ENCODE results near the gene SCN3A. TPM values are rescaled to one million over a fixed set of nuclear protein-coding genes. Genes with fewer than 3 reads are reported as not detected.

SCN3A gene
- total RNA-seq, 1 experiment from 2014 or later, result 0.07 TPM

DNA sequence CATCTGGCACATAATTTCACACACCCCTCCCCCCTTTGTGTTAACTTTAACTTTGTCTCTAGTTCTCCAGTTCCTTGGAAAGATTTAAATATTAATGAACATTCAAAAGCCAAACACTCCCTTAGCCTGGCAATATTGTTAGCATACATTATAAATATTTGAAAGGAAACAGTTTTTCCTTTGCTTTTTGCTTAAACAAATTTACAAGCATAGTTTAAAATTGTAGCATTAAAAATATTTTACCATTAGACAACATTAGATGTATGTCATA, 135.4 kb downstream of the SCN3A start:
- H3K9me3 ChIP-seq (ENCODE audit: low read length), result no peaks in the 10 kb centered on the region
- no peaks in the 10 kb centered on the region for H3K9me2 ChIP-seq (replicated peaks; ENCODE audit: low read length)
- peak overlapping the region; percentile 66 for H3K4me2 ChIP-seq (ENCODE audit: low read length)
- H3K79me2 ChIP-seq (ENCODE audit: low read length), result no peaks in the 10 kb centered on the region
- DNase-seq (no peak), ATAC-seq (no peak)
- CTCF ChIA-PET, result interaction anchor here (0.6 kb wide), 1 partner anchor 9 kb away, joined by 4 read pairs; no protein-coding TSS in a partner anchor
- intact Hi-C loops (cut with micrococcal nuclease), result no loop called here
- BruUV-seq (replicated peaks), result no TSS peak
- no peak for TF ChIP-seq EZH2 (IDR thresholded peaks at IDR 0.05; ENCODE audit: low read length, unreplicated experiment)
- TF ChIP-seq, protein P1, sequence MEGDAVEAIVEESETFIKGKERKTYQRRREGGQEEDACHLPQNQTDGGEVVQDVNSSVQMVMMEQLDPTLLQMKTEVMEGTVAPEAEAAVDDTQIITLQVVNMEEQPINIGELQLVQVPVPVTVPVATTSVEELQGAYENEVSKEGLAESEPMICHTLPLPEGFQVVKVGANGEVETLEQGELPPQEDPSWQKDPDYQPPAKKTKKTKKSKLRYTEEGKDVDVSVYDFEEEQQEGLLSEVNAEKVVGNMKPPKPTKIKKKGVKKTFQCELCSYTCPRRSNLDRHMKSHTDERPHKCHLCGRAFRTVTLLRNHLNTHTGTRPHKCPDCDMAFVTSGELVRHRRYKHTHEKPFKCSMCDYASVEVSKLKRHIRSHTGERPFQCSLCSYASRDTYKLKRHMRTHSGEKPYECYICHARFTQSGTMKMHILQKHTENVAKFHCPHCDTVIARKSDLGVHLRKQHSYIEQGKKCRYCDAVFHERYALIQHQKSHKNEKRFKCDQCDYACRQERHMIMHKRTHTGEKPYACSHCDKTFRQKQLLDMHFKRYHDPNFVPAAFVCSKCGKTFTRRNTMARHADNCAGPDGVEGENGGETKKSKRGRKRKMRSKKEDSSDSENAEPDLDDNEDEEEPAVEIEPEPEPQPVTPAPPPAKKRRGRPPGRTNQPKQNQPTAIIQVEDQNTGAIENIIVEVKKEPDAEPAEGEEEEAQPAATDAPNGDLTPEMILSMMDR (conservative IDR thresholded peaks at IDR 0.05; ENCODE audit: low read depth, low read length), result no peak
- H3K4me3 ChIP-seq (ENCODE audit: low read length), result peak overlapping the region; percentile 30; the same call in 1 of the 2 replicates
- H3K36me3 ChIP-seq (ENCODE audit: low read depth, low read length), result no peaks in the 10 kb centered on the region
- no peaks in the 10 kb centered on the region for H3F3A ChIP-seq (ENCODE audit: low read length, unreplicated experiment)
- peak overlapping the region; percentile 42; the same call in 1 of the 2 replicates for H2AFZ ChIP-seq (ENCODE audit: low read length)
- H3K27me3 ChIP-seq (ENCODE audit: low read length), result 0 out of 2 replicates have a peak, but pooled peaks cover 5% of the 10 kb centered on the region
- no peak overlapping the region for H3K9ac ChIP-seq (ENCODE audit: low read length)
- POLR2A ChIA-PET (ENCODE audit: unreplicated experiment), result no interaction called here
- no peak overlapping the region for H3K27ac ChIP-seq (ENCODE audit: low read length)
- H4K20me1 ChIP-seq (ENCODE audit: low read length), result no peaks in the 10 kb centered on the region
- H3K4me1 ChIP-seq (ENCODE audit: insufficient read depth, low read length), result peaks cover 7% of the 10 kb centered on the region; the same call in 1 of the 2 replicates

- H3K27ac ChIP-seq (ENCODE audit: low read length), result no peak overlapping the region
- no peaks in the 10 kb centered on the region for H3K36me3 ChIP-seq (ENCODE audit: low read depth, low read length)
- intact Hi-C loops (cut with micrococcal nuclease), result no loop called here
- peak overlapping the region; percentile 42; the same call in 1 of the 2 replicates for H2AFZ ChIP-seq (ENCODE audit: low read length)
- no peak overlapping the region for H3K9ac ChIP-seq (ENCODE audit: low read length)
- POLR2A ChIA-PET (ENCODE audit: unreplicated experiment), result no interaction called here
- BruUV-seq (replicated peaks), result no TSS peak
- peak overlapping the region; percentile 30; the same call in 1 of the 2 replicates for H3K4me3 ChIP-seq (ENCODE audit: low read length)
- no peaks in the 10 kb centered on the region for H3F3A ChIP-seq (ENCODE audit: low read length, unreplicated experiment)
- TF ChIP-seq EZH2phosphoT487 (IDR thresholded peaks at IDR 0.05; ENCODE audit: borderline replicate concordance, low read length) (no peak), EZH2 (IDR thresholded peaks at IDR 0.05; ENCODE audit: low read length, unreplicated experiment) (no peak)
- TF ChIP-seq, protein P1 (conservative IDR thresholded peaks at IDR 0.05; ENCODE audit: low read depth, low read length), result no peak
- H3K4me2 ChIP-seq (ENCODE audit: low read length), result peak overlapping the region; percentile 66
- H3K9me2 ChIP-seq (replicated peaks; ENCODE audit: low read length), result no peaks in the 10 kb centered on the region
- no peaks in the 10 kb centered on the region for H3K79me2 ChIP-seq (ENCODE audit: low read length)
- H4K20me1 ChIP-seq (ENCODE audit: low read length), result no peaks in the 10 kb centered on the region
- ATAC-seq (peak; percentile 90), DNase-seq (peak; percentile 17)
- CTCF ChIA-PET, result interaction anchor here (0.6 kb wide), 2 partner anchors 9 to 71 kb away, joined by 3 to 4 read pairs; no protein-coding TSS in a partner anchor
- H3K4me1 ChIP-seq (ENCODE audit: insufficient read depth, low read length), result peaks cover 7% of the 10 kb centered on the region; the same call in 1 of the 2 replicates
- no peaks in the 10 kb centered on the region for H3K9me3 ChIP-seq (ENCODE audit: low read length)
- H3K27me3 ChIP-seq (ENCODE audit: low read length), result 0 out of 2 replicates have a peak, but pooled peaks cover 5% of the 10 kb centered on the region
Measured at GRCh38 chr2:165067643-165068486, 136.0 kb downstream of the SCN3A start.

DNA sequence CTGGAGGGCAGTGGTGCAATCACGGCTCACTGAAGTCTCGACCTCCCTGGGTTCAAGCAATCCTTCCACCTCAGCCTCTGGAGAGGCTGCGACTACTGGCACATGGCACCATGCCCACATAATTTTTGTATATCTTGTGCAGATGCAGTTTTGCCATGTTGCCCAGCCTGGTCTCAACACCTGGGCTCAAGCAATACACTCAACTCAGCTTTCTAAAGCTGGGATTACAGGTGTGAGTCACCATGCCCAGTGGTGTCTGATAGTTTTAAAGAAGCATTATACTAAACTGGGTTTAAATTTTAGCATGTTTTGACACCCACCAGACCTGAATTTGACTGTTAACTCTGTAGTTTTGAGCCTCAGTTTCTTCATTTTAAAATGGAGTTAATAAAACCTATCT, 139.1 kb downstream of the SCN3A start:
- no peaks in the 10 kb centered on the region for H3F3A ChIP-seq (ENCODE audit: low read length, unreplicated experiment)
- H3K9me2 ChIP-seq (replicated peaks; ENCODE audit: low read length), result no peaks in the 10 kb centered on the region
- intact Hi-C loops (cut with micrococcal nuclease), result no loop called here
- no peak overlapping the region for H3K9ac ChIP-seq (ENCODE audit: low read length)
- H3K4me3 ChIP-seq (ENCODE audit: low read length), result no peak overlapping the region
- no peak for TF ChIP-seq EZH2phosphoT487 (IDR thresholded peaks at IDR 0.05; ENCODE audit: borderline replicate concordance, low read length)
- no peak for TF ChIP-seq EZH2 (IDR thresholded peaks at IDR 0.05; ENCODE audit: low read length, unreplicated experiment)
- TF ChIP-seq, protein P1 (conservative IDR thresholded peaks at IDR 0.05; ENCODE audit: low read depth, low read length), result no peak
- H3K27ac ChIP-seq (ENCODE audit: low read length), result no peak overlapping the region
- no peak overlapping the region for H3K4me2 ChIP-seq (ENCODE audit: low read length)
- ChIA-PET POLR2A (ENCODE audit: unreplicated experiment) (no interaction called here), CTCF (no interaction called here)
- ATAC-seq (no peak), DNase-seq (no peak)
- H2AFZ ChIP-seq (ENCODE audit: low read length), result no peak overlapping the region
- H3K9me3 ChIP-seq (ENCODE audit: low read length), result no peaks in the 10 kb centered on the region
- peaks cover 7% of the 10 kb centered on the region; the same call in 1 of the 2 replicates for H3K4me1 ChIP-seq (ENCODE audit: insufficient read depth, low read length)
- no peaks in the 10 kb centered on the region for H3K79me2 ChIP-seq (ENCODE audit: low read length)
- 0 out of 2 replicates have a peak, but pooled peaks cover 5% of the 10 kb centered on the region for H3K27me3 ChIP-seq (ENCODE audit: low read length)
- H4K20me1 ChIP-seq (ENCODE audit: low read length), result no peaks in the 10 kb centered on the region
- no TSS peak for BruUV-seq (replicated peaks)
- no peaks in the 10 kb centered on the region for H3K36me3 ChIP-seq (ENCODE audit: low read depth, low read length)
